CD4-positive, alpha-beta T cell treated with Interleukin-21 for 1 hour (primary cell): ENCODE measurements around the gene CHD3.

Experiments used
- DNase-seq: peaks from one replicate; pipeline ENCODE4 v3.0.0-alpha.2; 2020

CHD3 gene

DNA sequence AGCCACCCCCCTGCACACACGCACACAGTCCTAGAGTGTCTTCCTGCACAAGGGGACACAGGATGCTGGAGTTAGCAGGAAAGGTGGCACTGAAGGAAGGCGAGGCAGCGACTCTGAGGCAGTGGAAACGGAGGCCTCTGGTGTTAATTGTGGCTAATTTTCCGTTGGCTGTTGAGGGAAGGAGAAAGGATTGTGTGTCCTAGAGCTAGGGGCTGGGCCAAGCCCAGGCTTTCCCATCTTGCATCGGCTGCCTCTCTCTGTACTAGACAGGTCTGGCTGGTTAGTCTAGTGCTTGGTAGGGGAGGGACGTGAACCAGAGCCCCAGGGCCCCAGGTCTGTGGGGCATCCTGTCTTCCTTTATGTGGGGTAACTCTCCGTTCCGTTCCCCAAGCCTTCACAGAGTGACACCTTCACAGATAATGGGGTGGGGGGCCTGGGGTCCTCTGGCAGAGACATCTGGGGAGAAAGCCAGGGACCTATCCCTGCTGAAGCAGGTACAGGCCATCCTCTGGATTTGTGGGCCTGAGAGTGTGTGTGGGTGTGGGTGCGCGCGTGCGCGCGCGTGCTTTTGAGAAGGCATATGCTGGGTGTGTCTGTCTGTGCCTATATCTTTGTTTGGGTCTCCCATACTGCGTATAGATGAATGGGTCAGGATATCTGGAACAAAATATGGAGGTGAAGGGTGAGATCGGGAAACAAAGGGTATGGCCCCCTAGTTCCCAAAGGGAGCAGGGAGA, at the start of gene CHD3:
Gene CHD3 (plus strand): TSS at position 606 of the 737 bp plus-strand sequence. CDS start 212 bp downstream, outside the sequence.
- DNase-seq: peak; percentile 41

DNA sequence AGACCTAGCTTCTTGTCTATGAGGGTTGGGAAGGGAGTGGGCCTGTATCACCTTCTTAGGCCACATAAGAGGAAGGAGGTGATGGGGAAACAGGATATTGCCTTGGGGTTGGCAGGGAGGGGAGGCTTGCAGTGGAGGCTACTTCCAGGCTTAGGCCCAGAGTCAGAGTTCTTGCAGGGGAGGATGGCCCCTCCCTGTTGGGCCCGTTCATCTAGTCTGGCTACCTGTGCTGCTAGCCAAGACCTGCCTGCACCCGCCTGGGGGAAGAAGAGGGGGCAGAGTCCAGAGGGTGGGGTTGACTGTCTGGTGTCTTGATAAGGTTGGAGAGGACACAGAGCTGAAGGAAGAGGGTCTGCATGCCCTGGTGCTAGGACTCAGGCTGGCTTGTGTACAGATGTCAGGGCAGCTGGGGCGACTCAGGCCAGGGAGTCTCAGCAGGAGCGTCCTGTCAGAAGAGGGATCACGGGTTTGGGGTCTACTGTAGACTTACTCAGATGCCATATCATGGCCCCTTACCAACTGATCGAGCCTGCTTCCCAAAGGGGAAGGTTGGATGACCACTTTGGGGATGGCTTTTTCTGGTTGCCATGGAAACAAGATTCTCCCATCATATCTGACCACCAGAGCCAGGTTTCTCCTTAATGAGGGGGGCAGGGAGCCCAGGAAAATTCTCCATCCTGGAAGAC, 49.3 kb upstream of the CHD3 start:
- peak; percentile 25 for DNase-seq

DNA sequence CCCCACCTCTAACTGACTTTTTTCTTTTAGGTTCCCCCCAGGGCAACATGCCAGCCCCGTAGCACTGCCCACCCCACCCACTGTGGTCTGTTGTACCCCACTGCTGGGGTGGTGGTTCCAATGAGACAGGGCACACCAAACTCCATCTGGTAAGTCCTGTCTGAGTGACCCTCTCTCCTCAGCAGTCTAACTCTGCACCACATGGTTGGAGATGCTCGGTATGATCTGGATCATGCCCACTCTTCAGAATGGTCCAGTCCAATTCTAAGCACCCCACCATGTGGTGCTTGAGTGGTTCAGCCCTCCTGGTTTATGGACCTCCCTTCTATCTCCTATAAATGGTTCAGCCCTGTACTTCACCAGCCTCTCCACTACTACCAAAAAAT, 48.7 kb upstream of the CHD3 start:
- DNase-seq: peak; percentile 51

DNA sequence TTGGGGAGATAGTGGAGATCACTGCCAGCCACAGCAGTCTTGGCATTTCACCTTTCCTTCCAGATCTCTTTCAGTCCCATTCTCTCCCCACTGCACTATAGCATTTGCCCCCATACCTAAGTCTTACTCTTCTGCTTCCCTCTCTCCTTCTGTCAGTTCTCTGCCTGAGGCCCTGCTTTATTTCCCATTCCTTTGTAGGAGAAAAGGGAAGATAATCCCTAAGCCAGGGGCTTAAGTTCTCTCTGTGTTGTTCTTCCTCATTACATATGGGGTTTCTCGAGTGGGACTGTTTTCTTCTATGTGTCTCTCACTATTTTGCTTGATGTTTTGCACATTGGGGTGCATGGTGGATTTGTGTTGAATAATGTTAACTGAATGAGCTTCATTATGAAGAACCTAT, 48.1 kb upstream of the CHD3 start:
- no peak for DNase-seq

DNA sequence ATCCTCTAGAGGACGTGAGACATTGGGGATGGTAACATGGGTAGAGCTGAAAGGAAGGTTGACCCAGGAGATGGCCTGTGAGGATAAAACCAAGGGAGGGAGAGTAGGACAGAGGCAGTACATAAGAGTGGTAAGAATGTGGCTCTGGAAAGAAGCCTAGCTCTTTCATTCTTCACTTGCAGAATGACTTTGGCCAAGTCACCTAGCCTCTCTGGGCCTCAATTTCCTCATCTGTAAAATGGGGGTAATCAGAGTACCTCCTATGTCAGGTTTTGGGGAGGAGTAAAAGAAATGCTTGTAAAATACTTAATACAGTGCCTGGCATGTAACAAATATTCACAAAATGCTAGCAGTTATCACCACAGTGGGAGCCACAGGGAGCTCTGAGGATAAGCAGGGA, 47.7 kb upstream of the CHD3 start:
- no peak for DNase-seq

DNA sequence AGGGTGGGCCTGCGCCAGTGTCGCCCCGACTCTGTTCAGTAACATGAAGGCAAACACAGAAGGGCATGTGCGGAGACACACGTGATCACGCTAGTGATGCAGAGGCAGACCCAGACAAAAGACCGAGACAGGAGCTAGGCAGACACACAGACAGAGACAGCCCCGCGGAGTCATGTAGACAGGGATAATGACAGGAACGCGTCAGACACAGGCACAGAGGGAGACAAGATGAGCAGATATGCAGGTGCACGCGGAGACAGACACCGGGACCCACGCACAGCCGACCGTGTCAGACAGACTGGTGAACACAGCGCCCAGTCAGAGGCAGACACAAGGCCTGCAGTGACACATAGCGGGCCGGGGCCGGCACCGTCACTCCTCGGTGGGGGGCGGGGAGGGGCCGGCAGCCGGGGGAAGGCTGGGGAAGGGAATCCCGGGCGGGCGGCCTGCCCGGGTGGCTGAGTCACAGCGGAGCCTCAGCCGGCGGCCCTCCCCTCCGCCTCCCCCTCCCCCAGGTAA, 47.1 kb upstream of the CHD3 start:
- DNase-seq: peak; percentile 93

DNA sequence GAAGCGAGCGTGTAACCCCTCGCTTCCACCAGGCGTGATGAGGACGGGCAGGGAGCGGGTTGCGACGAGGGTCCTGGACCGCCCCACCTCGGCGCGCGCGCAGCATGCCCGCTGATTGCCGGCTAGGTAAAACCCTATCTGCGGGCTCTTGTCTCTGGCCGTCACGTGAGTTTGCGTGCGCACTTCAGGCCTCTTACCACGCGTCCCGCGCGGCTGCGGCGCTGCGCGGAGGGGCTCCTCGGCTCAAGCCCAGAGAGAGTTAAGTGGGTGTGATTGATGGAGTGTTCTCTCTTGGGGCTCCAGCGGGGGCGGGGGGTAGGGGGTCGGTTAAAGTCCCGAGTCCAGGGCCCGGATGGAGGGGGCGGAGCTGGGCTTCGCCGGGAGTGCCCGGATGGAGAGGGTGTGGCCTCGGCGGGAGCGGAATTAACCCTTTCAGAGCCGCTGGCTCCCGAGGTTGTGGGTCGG, 46.6 kb upstream of the CHD3 start:
- DNase-seq: peak; percentile 88

DNA sequence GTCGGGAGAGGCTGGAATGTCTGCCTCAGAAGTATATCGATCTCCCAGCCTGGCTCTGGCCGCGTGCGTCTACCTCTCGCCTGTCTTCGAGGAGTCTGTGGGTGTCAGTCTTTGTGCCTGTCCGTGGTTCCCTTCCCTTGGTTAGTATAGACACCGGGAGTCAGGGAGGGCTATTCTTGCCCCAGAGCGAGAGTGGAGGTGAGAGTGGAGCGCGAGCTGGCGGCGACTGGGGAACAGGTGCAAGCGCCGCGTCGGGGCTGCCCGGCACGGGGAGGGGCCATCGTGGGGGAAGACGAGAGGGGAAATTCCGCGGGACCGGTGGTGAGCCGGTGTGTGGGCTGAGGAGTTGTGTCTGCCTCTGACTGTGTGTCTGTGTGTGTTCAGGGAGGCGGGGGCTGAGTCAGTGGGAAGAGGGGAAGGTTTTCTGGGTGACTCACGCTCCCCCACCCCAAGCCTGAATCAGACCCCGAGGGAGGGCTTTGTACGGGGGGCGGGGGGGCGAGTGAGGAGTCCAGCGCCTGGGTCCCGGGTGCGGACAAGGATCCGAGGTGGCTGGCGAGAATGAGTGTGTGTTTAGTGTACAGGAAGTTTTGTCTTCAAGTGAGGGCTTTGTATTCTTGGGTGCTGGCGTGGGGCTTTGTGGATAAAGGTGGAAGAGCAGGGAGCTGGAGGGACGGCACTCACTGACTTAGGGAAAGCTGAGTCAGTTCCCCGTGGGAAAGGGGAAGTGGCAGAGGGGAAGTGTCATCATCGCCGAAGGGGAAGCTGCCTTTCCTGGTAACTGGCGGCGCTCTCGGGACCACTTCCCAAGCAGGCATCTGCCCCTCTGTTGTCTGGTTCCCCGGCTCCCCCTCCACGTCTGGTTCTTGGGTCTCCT, 46.0 kb upstream of the CHD3 start:
- DNase-seq: peak; percentile 99

DNA sequence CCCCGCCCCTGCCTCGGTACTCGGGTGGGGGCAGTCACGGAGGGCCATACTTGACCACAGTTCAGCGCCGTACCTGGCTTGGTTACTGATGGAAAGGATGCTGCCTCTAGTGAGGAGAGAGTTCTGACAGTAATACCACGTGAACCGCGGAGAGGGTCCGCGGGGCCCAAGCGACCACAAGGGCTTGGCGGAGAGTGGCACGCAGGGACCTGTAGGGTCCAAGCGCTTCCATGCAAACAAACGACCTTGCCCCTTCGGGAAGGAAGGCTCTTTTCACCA, 45.4 kb upstream of the CHD3 start:
- no peak for DNase-seq

DNA sequence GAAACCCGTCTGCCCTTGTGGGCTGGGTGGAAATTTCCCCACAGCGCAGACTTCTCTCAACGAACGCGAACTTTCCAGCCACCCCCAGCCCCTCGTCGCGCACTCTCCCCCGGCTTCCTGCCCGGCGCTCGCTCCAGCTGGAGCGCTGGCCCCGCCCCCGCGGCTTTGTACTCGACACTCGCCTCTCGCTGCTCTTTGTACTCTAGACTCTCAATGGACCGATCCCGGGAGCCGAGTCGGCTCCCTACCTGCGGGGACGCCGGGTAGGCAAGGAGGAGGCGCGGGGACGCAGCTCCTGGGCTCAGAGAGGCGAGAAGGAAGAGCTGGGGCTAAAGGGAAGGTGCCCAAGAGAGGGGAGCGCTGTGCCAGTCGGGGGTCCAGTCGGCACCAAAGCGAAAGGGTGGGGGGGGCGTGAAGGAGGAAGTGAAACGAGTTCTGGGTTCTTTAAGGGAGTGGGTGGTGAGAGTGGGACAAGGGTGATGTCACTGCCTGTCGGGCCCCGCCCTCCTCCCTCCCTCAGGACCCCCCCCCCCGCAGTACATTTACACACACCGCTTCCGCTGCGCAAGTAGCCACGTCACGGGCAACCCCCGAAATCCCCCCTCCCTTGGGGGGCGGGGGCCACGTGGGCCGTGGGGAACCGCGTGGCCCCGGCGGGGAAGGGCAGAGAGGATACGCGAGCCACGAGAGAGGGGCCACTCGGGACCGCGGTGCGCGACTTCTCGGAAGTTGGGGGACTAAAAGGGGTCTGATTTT, 44.9 kb upstream of the CHD3 start:
- peak; percentile 96 for DNase-seq

DNA sequence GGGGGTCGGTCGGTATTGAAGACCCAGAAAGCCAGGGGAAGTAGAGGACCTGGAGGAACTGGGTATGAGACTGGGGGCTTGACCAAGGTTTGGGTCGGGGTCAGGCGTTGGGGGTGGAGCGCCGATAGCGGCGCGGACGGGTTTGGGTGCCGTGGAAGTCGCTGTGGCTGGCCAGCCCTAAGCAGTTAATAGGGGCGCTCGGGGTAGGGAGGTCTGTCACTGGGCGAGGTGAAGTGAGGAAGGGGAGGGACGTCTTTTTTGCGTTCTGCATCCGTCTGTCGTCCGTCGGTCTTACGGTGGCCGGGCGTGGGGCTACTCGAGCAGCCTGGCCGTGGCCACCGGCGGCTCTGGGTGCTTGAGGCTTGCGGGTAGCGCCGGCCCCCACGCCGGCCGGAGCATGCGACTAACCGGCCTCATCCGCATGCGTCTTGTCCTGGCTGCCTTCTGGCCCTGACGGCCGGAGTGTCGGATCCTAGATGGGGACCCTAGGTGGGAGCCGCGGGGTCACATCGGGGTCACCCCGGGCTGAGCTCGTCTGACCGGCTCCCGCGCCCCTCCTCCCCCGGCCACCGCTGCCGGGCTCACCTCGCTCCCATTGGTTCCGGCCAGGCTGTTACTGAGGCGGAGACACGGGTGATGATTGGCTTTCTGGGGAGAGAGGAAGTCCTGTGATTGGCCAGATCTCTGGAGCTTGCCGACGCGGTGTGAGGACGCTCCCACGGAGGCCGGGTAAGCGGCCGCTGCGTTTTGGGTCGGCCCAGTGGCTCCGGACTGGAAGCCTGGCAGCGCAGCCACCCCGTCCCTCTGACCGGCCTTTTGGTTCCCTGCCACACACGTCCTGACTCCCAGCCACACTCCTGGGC, 44.1 kb upstream of the CHD3 start:
- DNase-seq: peak; percentile 93

DNA sequence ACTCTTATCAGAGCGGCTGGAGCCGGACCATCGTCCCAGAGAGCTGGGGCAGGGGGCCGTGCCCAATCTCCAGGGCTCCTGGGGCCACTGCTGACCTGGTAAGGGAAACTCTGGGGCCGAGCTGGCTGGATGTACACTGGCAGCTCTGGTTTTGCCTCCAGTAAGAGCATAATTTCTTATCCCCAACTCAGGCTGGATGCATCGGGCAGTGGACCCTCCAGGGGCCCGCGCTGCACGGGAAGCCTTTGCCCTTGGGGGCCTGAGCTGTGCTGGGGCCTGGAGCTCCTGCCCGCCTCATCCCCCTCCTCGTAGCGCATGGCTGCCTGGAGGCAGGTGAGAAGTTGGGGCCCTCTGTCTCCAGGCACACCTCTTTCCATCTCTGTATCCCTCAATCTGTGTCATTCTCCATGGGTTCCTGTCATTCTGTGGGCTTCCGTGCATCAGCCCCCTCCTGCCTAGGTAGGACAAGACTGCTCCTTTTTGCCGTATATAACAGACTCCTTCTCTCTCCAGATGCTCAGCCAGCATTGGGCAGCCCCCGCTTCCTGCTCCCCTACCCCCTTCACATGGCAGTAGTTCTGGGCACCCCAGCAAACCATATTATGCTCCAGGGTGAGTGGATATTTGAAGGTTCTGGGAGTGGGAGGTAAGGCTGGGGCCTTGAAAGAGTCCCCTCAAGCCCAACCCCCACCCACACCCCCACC, 43.1 kb upstream of the CHD3 start:
- DNase-seq: peak; percentile 17

DNA sequence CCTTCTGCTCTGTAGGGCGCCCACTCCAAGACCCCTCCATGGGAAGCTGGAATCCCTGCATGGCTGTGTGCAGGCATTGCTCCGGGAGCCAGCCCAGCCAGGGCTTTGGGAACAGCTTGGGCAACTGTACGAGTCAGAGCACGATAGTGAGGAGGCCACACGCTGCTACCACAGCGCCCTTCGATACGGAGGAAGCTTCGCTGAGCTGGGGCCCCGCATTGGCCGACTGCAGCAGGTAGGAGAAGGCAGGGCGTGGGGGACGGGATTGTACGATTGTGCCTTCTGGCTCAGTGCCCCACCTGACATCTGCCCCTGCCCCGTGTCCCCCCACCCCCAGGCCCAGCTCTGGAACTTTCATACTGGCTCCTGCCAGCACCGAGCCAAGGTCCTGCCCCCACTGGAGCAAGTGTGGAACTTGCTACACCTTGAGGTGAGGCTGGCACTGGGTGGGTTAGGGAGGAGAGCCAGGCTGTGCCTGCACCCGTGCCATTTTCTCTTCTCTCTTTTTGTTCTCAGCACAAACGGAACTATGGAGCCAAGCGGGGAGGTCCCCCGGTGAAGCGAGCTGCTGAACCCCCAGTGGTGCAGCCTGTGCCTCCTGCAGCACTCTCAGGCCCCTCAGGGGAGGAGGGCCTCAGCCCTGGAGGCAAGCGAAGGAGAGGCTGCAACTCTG, 42.4 kb upstream of the CHD3 start:
- DNase-seq: peak; percentile 10

DNA sequence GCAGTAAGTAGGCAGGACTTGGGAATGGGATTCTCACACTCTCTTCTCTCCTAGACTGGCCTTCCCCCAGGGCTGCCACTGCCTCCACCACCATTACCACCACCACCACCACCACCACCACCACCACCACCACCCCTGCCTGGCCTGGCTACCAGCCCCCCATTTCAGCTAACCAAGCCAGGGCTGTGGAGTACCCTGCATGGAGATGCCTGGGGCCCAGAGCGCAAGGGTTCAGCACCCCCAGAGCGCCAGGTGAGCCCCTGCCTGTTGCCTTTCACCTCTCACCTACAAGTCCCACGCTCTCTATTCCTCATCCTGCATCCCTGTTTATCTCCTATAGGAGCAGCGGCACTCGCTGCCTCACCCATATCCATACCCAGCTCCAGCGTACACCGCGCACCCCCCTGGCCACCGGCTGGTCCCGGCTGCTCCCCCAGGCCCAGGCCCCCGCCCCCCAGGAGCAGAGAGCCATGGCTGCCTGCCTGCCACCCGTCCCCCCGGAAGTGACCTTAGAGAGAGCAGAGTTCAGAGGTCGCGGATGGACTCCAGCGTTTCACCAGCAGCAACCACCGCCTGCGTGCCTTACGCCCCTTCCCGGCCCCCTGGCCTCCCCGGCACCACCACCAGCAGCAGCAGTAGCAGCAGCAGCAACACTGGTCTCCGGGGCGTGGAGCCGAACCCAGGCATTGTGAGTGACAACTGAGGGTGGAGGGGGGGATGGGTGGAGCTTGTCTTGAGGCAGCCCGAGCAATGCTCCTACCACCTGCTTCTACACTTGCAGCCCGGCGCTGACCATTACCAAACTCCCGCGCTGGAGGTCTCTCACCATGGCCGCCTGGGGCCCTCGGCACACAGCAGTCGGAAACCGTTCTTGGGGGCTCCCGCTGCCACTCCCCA, 41.6 kb upstream of the CHD3 start:
- DNase-seq: peak; percentile 25

DNA sequence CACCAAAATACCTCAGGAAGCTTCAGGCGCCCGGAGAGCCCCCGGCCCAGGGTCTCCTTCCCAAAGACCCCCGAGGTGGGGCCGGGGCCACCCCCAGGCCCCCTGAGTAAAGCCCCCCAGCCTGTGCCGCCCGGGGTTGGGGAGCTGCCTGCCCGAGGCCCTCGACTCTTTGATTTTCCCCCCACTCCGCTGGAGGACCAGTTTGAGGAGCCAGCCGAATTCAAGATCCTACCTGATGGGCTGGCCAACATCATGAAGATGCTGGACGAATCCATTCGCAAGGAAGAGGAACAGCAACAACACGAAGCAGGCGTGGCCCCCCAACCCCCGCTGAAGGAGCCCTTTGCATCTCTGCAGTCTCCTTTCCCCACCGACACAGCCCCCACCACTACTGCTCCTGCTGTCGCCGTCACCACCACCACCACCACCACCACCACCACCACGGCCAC, 40.4 kb upstream of the CHD3 start:
- no peak for DNase-seq

DNA sequence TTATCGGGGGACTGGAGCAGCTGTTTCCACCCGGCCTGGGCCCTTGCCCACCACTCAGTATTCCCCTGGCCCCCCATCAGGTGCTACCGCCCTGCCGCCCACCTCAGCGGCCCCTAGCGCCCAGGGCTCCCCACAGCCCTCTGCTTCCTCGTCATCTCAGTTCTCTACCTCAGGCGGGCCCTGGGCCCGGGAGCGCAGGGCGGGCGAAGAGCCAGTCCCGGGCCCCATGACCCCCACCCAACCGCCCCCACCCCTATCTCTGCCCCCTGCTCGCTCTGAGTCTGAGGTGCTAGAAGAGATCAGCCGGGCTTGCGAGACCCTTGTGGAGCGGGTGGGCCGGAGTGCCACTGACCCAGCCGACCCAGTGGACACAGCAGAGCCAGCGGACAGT, 39.9 kb upstream of the CHD3 start:
- DNase-seq: no peak

DNA sequence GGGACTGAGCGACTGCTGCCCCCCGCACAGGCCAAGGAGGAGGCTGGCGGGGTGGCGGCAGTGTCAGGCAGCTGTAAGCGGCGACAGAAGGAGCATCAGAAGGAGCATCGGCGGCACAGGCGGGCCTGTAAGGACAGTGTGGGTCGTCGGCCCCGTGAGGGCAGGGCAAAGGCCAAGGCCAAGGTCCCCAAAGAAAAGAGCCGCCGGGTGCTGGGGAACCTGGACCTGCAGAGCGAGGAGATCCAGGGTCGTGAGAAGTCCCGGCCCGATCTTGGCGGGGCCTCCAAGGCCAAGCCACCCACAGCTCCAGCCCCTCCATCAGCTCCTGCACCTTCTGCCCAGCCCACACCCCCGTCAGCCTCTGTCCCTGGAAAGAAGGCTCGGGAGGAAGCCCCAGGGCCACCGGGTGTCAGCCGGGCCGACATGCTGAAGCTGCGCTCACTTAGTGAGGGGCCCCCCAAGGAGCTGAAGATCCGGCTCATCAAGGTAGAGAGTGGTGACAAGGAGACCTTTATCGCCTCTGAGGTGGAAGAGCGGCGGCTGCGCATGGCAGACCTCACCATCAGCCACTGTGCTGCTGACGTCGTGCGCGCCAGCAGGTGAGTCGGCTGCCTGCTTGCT, 39.3 kb upstream of the CHD3 start:
- DNase-seq: no peak

DNA sequence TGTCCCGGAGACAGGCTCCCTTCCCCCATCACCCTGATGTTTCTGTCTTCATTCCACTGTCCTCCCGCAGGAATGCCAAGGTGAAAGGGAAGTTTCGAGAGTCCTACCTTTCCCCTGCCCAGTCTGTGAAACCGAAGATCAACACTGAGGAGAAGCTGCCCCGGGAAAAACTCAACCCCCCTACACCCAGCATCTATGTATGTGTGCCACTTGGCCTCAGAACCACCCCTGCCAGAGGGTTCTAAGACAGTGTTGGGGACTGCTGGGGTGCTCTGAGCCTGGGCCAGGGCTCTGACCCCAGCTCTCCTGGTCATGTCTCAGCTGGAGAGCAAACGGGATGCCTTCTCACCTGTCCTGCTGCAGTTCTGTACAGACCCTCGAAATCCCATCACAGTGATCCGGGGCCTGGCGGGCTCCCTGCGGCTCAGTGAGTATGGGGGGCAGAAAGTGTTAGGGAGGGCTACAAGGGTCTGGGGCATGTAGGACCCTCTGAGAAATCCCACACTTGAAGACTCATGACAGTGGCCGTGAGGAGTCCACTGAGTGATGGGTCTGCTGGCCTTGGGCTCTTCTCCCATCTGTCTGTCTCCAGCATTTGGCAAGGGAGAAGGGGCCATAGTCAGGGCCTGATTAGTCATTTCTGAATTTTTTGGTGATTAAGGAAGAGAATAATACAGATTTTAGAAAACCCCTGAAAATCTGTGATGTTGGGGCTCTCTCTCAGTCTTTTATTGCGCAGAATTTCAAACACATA, 38.7 kb upstream of the CHD3 start:
- DNase-seq: peak; percentile 20
